ENCODE results near the gene EGLN3. TPM values are rescaled to one million over a fixed set of nuclear protein-coding genes. Genes with fewer than 3 reads are reported as not detected.

EGLN3 gene
- total RNA-seq, 2 experiments from 2014 or later, result 1.4 to 1.7 TPM

DNA sequence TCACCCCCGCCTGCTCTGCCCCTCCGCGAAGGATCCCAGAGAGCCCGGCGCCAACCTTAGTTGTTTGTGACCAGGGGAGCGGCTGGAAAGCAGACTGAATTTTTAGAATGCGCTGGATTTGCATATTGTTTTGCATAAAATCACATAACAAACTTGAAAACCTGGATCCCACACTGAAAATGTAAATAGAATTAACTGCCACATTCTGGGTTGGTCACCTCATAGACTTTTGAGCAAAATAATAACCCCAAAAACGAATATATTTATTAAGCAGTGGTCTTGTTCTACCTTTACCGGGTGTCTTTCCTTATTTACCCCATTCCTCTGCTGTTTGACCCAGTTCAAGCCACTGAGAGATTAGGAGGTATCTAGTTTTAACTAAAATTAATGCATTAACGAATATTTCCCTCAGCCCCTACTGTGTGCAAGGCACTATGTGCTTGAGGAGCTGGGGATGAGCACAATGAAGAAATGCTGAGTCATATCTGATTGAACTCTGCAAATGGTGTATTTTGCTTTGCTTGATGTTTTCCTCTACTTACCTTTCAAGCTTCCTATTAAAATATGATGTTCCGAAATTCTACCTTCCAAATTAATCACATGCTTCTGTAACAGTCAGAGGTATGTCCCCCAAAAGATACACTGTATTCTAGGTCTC lies 438 bp upstream of the EGLN3 start:
- DNase-seq, result no peak
- H3K4me1 Mint-ChIP-seq, result peaks cover 3% of the 10 kb centered on the region
- no peaks in the 10 kb centered on the region for H3K9me3 Mint-ChIP-seq
- H3K27me3 Mint-ChIP-seq, result peaks cover 77% of the 10 kb centered on the region
- no peaks in the 10 kb centered on the region for H3K36me3 Mint-ChIP-seq
- peak overlapping the region; percentile 39 for H3K4me3 Mint-ChIP-seq
- H3K27ac Mint-ChIP-seq, result no peak overlapping the region

DNA sequence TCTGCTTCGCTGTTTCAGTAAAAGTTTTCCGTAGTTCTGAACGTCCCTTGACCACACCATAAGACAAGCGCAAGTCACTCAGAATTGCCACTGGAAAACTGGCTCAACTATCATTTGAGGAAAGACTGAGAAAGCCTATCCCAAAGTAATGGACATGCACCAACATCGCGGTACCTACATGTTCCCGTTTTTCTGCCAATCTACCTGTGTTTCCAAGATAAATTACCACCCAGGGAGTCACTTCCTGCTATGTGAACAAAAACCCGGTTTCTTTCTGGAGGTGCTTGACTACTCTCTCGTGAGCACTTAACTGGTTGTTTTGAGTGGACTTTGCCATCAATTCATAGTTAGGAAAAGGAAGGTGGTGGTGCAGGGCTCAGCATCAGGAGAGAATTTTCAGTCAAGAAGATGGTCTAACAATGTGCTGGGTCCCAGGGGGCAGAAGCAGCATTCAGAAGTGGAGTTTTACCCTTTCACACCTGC lies 1.4 kb downstream of the EGLN3 start:
- no peak for DNase-seq
- Mint-ChIP-seq H3K9me3 (no peaks in the 10 kb centered on the region), H3K27ac (no peak overlapping the region), H3K4me3 (no peak overlapping the region), H3K27me3 (peaks cover 70% of the 10 kb centered on the region), H3K36me3 (no peaks in the 10 kb centered on the region), H3K4me1 (peaks cover 3% of the 10 kb centered on the region)

GRCh38 chr14:33948869-33949408 lies 1.9 kb downstream of the EGLN3 start:
- Mint-ChIP-seq H3K36me3 (no peaks in the 10 kb centered on the region), H3K27me3 (peaks cover 67% of the 10 kb centered on the region), H3K4me1 (peaks cover 3% of the 10 kb centered on the region), H3K4me3 (no peak overlapping the region), H3K9me3 (no peaks in the 10 kb centered on the region), H3K27ac (no peak overlapping the region)
- DNase-seq, result no peak

DNA sequence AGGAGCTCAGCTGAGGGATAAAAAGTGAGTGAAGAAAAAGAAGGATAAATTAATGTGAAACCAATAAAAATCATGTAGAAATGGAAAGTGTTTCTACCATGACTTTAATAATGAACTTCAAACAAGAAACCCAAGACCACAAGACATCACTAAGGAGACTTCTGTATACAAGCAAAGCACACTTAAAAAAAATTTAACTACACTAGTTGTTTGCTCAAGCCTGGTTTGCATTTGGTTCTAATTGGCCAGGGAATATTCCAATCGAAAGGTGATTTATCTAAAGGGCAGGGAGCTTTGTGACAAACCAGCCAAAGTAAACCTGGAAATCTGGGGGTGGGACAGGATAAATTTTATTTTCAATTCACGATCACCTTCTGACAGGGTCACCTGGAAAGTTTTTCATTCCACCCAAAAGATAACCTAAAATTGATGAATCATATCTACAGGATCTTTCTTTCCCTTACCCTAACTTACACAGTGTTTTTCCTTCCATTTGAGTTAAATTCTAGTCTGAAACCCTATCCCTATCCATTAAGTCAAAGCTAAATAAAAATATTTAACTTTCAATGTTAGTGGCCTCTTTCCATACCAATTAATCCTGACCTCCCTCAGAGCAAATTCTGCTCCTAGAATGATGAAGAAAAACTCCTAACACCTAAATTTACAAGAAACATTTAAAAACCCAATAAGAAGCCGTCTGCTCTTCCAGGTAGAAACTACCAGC lies 2.6 kb downstream of the EGLN3 start:
- no peak overlapping the region for H3K4me3 Mint-ChIP-seq
- no peaks in the 10 kb centered on the region for H3K9me3 Mint-ChIP-seq
- peaks cover 63% of the 10 kb centered on the region for H3K27me3 Mint-ChIP-seq

DNA sequence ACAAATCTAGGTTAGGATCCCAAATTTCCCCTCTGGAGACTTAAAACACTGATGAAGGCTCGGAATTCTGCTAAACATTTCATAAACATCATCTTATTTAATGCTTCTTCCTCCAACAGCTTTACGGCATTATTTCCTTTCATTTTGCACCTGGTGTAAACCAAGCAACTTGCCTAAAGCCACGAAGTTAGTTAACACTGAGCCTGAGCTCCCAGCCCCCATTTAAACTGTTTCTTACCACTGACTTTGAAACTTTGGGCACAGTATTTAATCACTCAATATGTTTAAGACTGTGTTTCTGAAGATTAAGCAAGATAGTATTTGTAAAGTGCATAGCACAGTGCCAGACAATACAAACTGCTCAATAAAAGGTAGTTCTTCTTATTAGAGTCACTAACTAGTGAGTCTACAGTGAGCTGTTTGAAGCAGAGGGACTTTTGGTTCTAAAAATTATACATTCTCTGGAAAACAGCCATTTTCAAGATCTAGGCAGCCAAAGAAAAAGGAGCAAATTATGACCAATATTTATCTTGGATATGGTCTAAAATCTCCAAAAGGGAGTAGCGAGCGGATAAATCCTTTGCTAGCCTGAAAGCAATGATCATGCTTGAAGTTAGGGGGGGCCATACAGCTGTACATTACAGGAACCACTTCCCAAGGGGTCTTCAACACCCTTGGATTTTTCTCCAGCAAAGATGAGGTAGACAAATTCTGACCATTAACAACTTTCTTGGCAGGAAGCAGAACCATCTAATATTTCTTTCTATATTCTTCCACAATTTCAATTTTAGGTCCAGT lies 4.0 kb downstream of the EGLN3 start:
- Mint-ChIP-seq H3K27ac (no peak overlapping the region), H3K4me1 (peaks cover 3% of the 10 kb centered on the region), H3K4me3 (no peak overlapping the region), H3K27me3 (peaks cover 49% of the 10 kb centered on the region), H3K36me3 (no peaks in the 10 kb centered on the region), H3K9me3 (no peaks in the 10 kb centered on the region)
- no peak for DNase-seq

More for the DNA sequence above, 2.6 kb downstream of the EGLN3 start:
- DNase-seq, result no peak
- Mint-ChIP-seq H3K36me3 (no peaks in the 10 kb centered on the region), H3K27ac (no peak overlapping the region), H3K4me1 (peaks cover 3% of the 10 kb centered on the region)

DNA sequence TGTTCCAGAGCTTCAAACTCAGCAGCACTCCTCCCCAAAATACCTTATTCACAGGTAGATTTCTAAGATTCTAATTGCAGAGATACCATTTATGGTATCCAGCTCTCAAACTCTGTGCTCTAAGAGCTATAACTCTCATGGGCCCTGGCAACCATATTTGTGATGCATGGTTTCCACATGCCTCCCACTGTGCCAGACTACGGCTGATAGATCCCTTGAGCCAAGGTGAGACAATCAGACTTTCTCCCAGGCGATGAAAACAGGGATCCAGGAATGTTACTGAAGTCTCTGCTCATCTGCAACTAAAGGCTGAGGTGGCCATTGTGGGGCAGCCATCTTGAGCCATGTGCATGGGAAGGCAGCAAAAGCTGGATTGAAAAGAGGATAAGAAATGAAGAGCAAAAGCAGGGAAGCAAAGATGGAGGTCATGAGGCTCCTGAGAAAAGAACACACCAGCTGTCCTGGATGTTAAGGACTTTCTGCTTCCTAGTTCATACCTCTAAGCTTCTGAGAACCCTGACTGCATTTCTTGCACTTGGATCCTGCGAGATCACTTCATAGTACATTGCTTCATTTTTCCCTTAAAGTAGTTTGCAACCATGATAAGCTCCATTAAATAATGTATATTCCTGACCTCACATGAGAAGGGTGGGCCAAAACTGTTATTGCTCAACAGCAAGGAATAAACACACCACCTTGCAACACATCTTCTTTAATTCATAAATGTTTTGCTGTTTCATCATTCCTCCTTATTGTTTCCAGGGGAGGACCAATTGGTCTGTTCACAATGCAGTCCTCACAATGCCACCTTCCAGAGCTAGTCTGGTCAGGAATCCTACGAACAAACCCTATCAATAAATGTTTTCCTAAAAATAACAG lies 5.4 kb downstream of the EGLN3 start:
- no peak for DNase-seq
- H3K27me3 Mint-ChIP-seq, result peaks cover 34% of the 10 kb centered on the region
- H3K4me1 Mint-ChIP-seq, result peaks cover 1% of the 10 kb centered on the region
- no peak overlapping the region for H3K4me3 Mint-ChIP-seq
- no peak overlapping the region for H3K27ac Mint-ChIP-seq
- no peaks in the 10 kb centered on the region for H3K36me3 Mint-ChIP-seq
- H3K9me3 Mint-ChIP-seq, result no peaks in the 10 kb centered on the region

DNA sequence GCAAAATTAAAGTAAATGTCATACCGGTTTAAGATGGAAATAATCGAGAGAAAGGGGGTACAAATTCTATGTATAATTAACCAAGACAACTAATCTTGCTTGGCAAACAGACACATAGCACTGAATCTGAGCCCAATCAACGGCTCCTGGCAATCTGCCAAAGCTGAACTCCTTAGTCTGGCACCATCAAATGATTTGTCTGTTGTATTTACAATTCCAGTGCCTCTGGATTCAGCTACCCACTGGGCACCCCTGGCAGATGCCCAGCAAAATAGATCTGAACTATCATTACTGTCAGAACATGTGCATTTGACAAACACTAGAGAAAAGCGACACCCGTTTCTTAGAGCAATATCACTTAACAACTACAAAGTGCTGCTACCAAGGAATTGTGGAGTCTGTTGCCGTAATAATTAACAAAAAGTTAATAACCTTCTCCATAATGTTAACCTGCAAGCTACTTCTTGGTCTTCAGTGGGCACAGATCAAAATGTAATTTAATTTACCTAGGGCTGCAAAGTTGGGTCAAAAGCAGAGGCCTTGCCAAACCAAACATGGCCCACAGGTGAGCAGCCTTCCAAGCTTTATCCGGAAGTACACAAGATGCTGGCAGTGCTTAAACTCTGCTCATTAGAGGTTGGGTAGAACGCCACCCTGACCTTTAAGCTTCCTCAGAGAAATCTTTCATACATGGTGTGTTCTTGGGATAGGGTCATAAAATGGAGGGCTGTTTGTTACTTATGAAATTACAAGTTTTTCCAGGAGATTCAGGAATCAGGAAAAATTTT lies 7.6 kb downstream of the EGLN3 start:
- Mint-ChIP-seq H3K27ac (no peak overlapping the region), H3K4me3 (no peak overlapping the region), H3K4me1 (no peaks in the 10 kb centered on the region), H3K9me3 (no peaks in the 10 kb centered on the region), H3K36me3 (no peaks in the 10 kb centered on the region), H3K27me3 (peaks cover 14% of the 10 kb centered on the region)
- DNase-seq, result no peak

GRCh38 chr14:33941718-33942117 lies 9.2 kb downstream of the EGLN3 start:
- Mint-ChIP-seq H3K27me3 (no peaks in the 10 kb centered on the region), H3K36me3 (no peaks in the 10 kb centered on the region), H3K27ac (no peak overlapping the region), H3K9me3 (no peaks in the 10 kb centered on the region), H3K4me3 (no peak overlapping the region), H3K4me1 (no peaks in the 10 kb centered on the region)
- no peak for DNase-seq

GRCh38 chr14:33940561-33941011 lies 10.3 kb downstream of the EGLN3 start:
- Mint-ChIP-seq H3K4me3 (no peak overlapping the region), H3K4me1 (no peaks in the 10 kb centered on the region), H3K9me3 (no peaks in the 10 kb centered on the region), H3K27me3 (no peaks in the 10 kb centered on the region), H3K36me3 (no peaks in the 10 kb centered on the region), H3K27ac (no peak overlapping the region)
- no peak for DNase-seq

GRCh38 chr14:33938131-33938949 lies 12.5 kb downstream of the EGLN3 start:
- no peaks in the 10 kb centered on the region for H3K27me3 Mint-ChIP-seq
- no peaks in the 10 kb centered on the region for H3K9me3 Mint-ChIP-seq
- DNase-seq, result no peak
- no peak overlapping the region for H3K27ac Mint-ChIP-seq
- no peaks in the 10 kb centered on the region for H3K36me3 Mint-ChIP-seq
- no peaks in the 10 kb centered on the region for H3K4me1 Mint-ChIP-seq
- no peak overlapping the region for H3K4me3 Mint-ChIP-seq

DNA sequence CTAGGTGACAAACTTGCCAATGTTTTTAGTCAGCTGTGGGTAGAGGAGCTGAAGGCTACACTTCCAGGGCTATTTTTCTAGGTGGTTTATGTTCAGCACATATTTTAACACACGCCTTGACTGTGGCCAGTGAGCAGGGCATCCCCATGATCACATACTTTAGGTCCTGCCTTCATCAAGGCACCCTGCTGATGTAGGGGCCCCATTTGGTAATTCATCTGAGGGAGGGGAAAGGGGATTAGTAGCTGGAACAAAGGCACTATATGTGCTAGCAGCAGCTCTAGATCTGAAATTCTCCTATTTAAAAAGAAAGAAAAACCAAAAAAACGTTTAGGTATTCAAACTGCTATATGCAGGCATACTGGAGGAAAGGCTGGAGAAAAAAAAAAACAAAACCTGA lies 14.5 kb downstream of the EGLN3 start:
- no peaks in the 10 kb centered on the region for H3K27me3 Mint-ChIP-seq
- DNase-seq, result no peak

GRCh38 chr14:33934938-33935337 lies 15.9 kb downstream of the EGLN3 start:
- no peaks in the 10 kb centered on the region for H3K36me3 Mint-ChIP-seq
- no peak overlapping the region for H3K4me3 Mint-ChIP-seq
- H3K9me3 Mint-ChIP-seq, result no peaks in the 10 kb centered on the region
- H3K4me1 Mint-ChIP-seq, result no peaks in the 10 kb centered on the region
- no peaks in the 10 kb centered on the region for H3K27me3 Mint-ChIP-seq
- DNase-seq, result no peak
- no peak overlapping the region for H3K27ac Mint-ChIP-seq

More for the DNA sequence above, 14.5 kb downstream of the EGLN3 start:
- H3K4me3 Mint-ChIP-seq, result no peak overlapping the region
- H3K27ac Mint-ChIP-seq, result no peak overlapping the region
- no peaks in the 10 kb centered on the region for H3K9me3 Mint-ChIP-seq
- no peaks in the 10 kb centered on the region for H3K36me3 Mint-ChIP-seq
- H3K4me1 Mint-ChIP-seq, result no peaks in the 10 kb centered on the region
